Activated CD4-positive, alpha-beta memory T cell treated with anti-CD3 and anti-CD28 coated beads, Interleukin-2, amount 10 ng/mL, durations not matched to agents 7 days and 5 days (primary cell): ENCODE results near the gene VN1R2. TPM values are rescaled to one million over a fixed set of nuclear protein-coding genes. Genes with fewer than 3 reads are reported as not detected.
"Not testable (repeated sequence)": the region's sequence is repeated elsewhere in the genome, so short reads cannot be mapped to it uniquely, and the experiment has no call there.

ENCODE experiments used
- CTCF ChIA-PET: fragments of 350-600 bp; sonication (Branson Sonifier 250); formaldehyde crosslinking; loops from one replicate; lab custom pipeline; 2021; ENCODE audit warnings: antibody characterized with exemption, inconsistent platforms; lab: Charles Lee
- POLR2A ChIA-PET: fragments of 350-600 bp; sonication (Branson Sonifier 250); formaldehyde crosslinking; loops from one replicate; lab custom pipeline; 2021; ENCODE audit warnings: antibody characterized with exemption; lab: Charles Lee
- DNase-seq: peaks from one replicate; pipeline ENCODE4 v3.0.0-alpha.2; 2020
- H3K27ac Mint-ChIP-seq: one replicate; pipeline ENCODE4 v1.8.0; 2021; ENCODE audit warnings: mild to moderate bottlenecking, mixed read lengths
- H3K27me3 Mint-ChIP-seq: one replicate; pipeline ENCODE4 v1.8.0; 2021; ENCODE audit warnings: mixed read lengths
- H3K36me3 Mint-ChIP-seq: one replicate; pipeline ENCODE4 v1.8.0; 2021; ENCODE audit warnings: low read depth, mixed read lengths
- H3K4me1 Mint-ChIP-seq: one replicate; pipeline ENCODE4 v1.8.0; 2021; ENCODE audit warnings: mixed read lengths
- H3K4me3 Mint-ChIP-seq: one replicate; pipeline ENCODE4 v1.8.0; 2021; ENCODE audit warnings: mild to moderate bottlenecking, mixed read lengths
- H3K9me3 Mint-ChIP-seq: one replicate; pipeline ENCODE4 v1.8.0; 2021; ENCODE audit warnings: mixed read lengths
- total RNA-seq, 2 experiments: library from RNA; stranded (reverse); gene quantifications; one replicate each; pipeline ENCODE4 v1.2.3, GENCODE V29; 2021

VN1R2 gene, protein sequence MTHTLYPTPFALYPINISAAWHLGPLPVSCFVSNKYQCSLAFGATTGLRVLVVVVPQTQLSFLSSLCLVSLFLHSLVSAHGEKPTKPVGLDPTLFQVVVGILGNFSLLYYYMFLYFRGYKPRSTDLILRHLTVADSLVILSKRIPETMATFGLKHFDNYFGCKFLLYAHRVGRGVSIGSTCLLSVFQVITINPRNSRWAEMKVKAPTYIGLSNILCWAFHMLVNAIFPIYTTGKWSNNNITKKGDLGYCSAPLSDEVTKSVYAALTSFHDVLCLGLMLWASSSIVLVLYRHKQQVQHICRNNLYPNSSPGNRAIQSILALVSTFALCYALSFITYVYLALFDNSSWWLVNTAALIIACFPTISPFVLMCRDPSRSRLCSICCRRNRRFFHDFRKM
- total RNA-seq: not detected

GRCh38 chr19:53257715-53258342 is at the start of gene VN1R2:
Gene VN1R2, plus strand, starts transcription at chr19:53258292. Its CDS starts 84 bp downstream, at chr19:53258376.
- DNase-seq, CTCF ChIA-PET, POLR2A ChIA-PET, H3K27me3 Mint-ChIP-seq, H3K27ac Mint-ChIP-seq, H3K4me3 Mint-ChIP-seq: not testable (repeated sequence)
- H3K4me1 Mint-ChIP-seq: peaks cover 12% of the 10 kb centered on the region
- peaks cover 15% of the 10 kb centered on the region for H3K36me3 Mint-ChIP-seq
- H3K9me3 Mint-ChIP-seq: peaks cover 32% of the 10 kb centered on the region

GRCh38 chr19:53211554-53211953 is 46.5 kb upstream of the VN1R2 start:
- CTCF ChIA-PET, DNase-seq, H3K4me3 Mint-ChIP-seq, POLR2A ChIA-PET, H3K27me3 Mint-ChIP-seq, H3K27ac Mint-ChIP-seq, H3K4me1 Mint-ChIP-seq: not testable (repeated sequence)
- peaks cover 78% of the 10 kb centered on the region for H3K9me3 Mint-ChIP-seq
- peaks cover 64% of the 10 kb centered on the region for H3K36me3 Mint-ChIP-seq

DNA sequence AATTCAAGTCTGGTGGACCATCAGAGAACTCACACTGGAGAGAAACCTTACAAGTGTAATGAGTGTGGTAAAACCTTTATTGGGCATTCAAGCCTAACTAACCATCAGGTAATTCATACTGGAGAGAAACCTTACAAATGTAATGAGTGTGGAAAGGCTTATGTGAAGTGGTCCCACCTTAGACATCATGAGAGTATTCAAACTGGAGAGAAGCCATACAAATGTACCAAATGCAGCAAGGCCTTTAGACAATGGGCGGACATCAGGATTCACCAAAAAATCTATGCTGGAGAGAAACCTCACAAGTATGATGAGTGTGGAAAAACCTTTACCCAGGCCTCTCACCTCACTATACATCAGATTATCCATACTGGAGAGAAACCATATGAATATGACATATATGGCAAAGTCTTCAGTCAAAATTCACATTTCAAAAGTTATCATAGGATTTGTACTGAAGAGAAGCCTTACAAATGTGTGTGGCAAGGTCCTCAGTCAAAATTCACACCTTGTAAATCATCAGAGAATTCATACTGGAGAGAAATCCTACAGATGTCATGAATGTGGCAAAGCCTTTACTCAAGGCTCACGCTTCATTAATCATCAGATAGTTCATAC is 45.3 kb upstream of the VN1R2 start:
- no peak for DNase-seq
- no peak overlapping the region for H3K27ac Mint-ChIP-seq
- H3K9me3 Mint-ChIP-seq: peaks cover 71% of the 10 kb centered on the region
- ChIA-PET CTCF (no interaction called here), POLR2A (no interaction called here)
- H3K27me3 Mint-ChIP-seq: no peaks in the 10 kb centered on the region
- no peaks in the 10 kb centered on the region for H3K4me1 Mint-ChIP-seq
- no peak overlapping the region for H3K4me3 Mint-ChIP-seq
- H3K36me3 Mint-ChIP-seq: peaks cover 56% of the 10 kb centered on the region

DNA sequence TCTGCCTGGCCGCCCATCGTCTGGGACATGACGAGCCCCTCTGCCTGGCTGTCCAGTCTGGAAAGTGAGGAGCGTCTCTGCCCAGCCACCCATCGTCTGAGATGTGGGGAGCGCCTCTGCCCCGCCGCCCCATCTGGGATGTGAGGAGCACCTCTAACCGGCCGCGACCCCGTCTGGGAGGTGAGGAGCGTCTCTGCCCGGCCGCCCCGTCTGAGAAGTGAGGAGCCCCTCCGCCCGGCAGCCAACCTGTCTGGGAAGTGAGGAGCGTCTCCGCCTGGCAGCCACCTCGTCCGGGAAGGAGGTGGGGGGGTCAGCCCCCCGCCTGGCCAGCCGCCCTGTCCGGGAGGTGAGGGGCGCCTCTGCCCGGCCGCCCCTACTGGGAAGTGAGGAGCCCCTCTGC is 35.4 kb upstream of the VN1R2 start:
- H3K27ac Mint-ChIP-seq, H3K4me1 Mint-ChIP-seq, H3K36me3 Mint-ChIP-seq, H3K27me3 Mint-ChIP-seq, DNase-seq, H3K4me3 Mint-ChIP-seq, CTCF ChIA-PET, POLR2A ChIA-PET: not testable (repeated sequence)
- peaks cover 45% of the 10 kb centered on the region for H3K9me3 Mint-ChIP-seq

GRCh38 chr19:53224606-53225005 is 33.5 kb upstream of the VN1R2 start:
- ChIA-PET CTCF (no interaction called here), POLR2A (no interaction called here)
- peaks cover 9% of the 10 kb centered on the region for H3K36me3 Mint-ChIP-seq
- H3K4me1 Mint-ChIP-seq: no peaks in the 10 kb centered on the region
- no peak for DNase-seq
- no peak overlapping the region for H3K4me3 Mint-ChIP-seq
- H3K27me3 Mint-ChIP-seq: no peaks in the 10 kb centered on the region
- H3K9me3 Mint-ChIP-seq: peaks cover 42% of the 10 kb centered on the region
- no peak overlapping the region for H3K27ac Mint-ChIP-seq

DNA sequence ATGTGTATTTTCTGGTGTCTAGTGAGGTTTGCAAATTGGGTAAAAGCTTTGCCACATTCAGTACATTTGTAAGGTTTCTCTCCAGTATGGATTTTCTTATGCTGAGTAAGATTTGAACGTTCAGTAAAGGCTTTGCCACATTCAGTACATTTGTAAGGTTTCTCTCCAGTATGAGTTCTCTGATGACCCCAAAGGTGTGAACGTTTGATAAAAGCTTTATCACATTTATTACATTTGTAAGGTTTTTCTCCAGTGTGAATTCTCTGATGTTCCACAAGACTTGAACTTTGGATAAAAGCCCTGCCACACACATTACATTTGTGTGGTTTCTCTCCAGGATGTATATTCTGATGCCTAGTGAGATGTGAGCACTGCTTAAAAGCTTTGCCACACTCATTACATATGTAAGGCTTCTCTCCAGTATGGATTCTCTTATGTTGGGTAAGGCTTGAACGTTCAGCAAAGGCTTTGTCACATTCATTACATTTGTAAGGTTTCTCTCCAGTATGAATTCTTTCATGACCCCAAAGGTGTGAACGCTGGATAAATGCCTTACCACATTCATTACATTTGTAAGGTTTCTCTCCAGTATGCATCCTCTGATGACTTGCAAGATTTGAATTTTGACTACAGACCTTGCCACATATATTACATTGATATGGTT is 20.8 kb upstream of the VN1R2 start:
- H3K27ac Mint-ChIP-seq: no peak overlapping the region
- no peaks in the 10 kb centered on the region for H3K27me3 Mint-ChIP-seq
- H3K9me3 Mint-ChIP-seq: peaks cover 64% of the 10 kb centered on the region
- H3K4me1 Mint-ChIP-seq: no peaks in the 10 kb centered on the region
- ChIA-PET CTCF (no interaction called here), POLR2A (no interaction called here)
- no peak for DNase-seq
- H3K36me3 Mint-ChIP-seq: peaks cover 30% of the 10 kb centered on the region
- H3K4me3 Mint-ChIP-seq: no peak overlapping the region

GRCh38 chr19:53246498-53246897 is 11.6 kb upstream of the VN1R2 start:
- H3K36me3 Mint-ChIP-seq: peaks cover 43% of the 10 kb centered on the region
- H3K27ac Mint-ChIP-seq: no peak overlapping the region
- ChIA-PET POLR2A (no interaction called here), CTCF (no interaction called here)
- H3K4me1 Mint-ChIP-seq: no peaks in the 10 kb centered on the region
- H3K27me3 Mint-ChIP-seq: no peaks in the 10 kb centered on the region
- H3K9me3 Mint-ChIP-seq: peaks cover 49% of the 10 kb centered on the region
- no peak overlapping the region for H3K4me3 Mint-ChIP-seq
- DNase-seq: no peak

DNA sequence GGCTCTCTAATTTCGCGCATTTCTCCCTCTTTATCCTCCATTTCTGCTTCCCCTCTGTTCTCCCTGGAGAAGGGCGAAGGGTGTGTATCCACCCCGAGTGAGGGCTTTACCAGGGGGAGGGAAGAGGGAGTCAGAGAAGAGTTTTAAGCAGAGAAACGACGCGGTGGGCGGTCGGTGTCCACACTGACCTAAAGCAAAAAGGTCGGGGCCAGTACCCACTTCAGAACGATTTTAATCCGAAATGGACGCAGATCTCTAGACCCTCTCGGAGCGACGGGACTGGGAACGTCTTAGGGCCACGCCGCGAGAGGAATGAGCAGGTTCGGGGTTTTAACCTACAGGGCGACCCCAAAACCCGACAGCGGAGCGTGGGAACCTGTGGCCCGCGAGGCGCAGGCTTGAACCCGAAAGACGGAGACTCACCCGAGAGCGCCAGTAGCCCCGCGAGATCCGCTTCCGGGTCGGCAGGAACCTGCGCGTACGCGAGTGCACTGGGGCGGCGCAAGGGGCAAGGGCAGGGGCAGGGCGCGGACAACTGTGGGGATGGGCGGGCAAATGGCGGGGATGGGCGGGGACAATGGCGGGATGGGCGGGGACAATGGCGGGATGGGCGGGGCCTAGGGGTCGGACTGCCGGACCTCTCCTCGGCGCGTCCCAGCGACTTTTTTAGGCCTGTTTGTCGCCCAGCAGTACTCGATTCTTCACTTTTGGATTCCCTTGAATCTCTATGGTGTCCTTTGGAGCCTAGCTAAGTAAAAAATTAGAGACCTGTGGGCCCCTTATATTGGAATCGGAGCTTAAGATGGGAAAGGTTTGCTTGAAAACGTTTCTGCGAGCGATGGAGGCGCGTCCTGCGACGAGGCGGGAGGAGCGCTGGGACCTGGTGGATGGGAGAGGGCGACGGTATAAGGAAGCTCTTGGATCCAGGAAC is 3.4 kb upstream of the VN1R2 start, which contains the start of gene ZNF677:
ZNF677 (minus strand) TSS at position 463 of the 931 bp plus-strand sequence. CDS start 3,323 bp downstream, outside the sequence.
- ChIA-PET POLR2A (no interaction called here), CTCF (no interaction called here)
- Mint-ChIP-seq H3K4me3 (peak within 1 kb of the TSS; percentile 76), H3K9me3 (peaks cover 50% of the 10 kb centered on the region), H3K27ac (peak within 1 kb of the TSS; percentile 32), H3K27me3 (no peaks in the 10 kb centered on the region), H3K36me3 (peaks cover 40% of the 10 kb centered on the region), H3K4me1 (peaks cover 12% of the 10 kb centered on the region)
- DNase-seq: peak; percentile 85

GRCh38 chr19:53267623-53268022 is 9.5 kb downstream of the VN1R2 start, which contains the start of gene VN1R4:
Gene VN1R4, minus strand, starts transcription at chr19:53267723. Its CDS starts 58 bp downstream, at chr19:53267665.
- H3K27ac Mint-ChIP-seq: not testable (repeated sequence)

GRCh38 chr19:53269861-53270260 is 11.8 kb downstream of the VN1R2 start:
- POLR2A ChIA-PET, DNase-seq, CTCF ChIA-PET, H3K4me3 Mint-ChIP-seq, H3K4me1 Mint-ChIP-seq, H3K27me3 Mint-ChIP-seq, H3K27ac Mint-ChIP-seq, H3K36me3 Mint-ChIP-seq: not testable (repeated sequence)
- peaks cover 39% of the 10 kb centered on the region for H3K9me3 Mint-ChIP-seq

More at GRCh38 chr19:53267623-53268022, 9.5 kb downstream of the VN1R2 start, which contains the start of gene VN1R4:
- H3K27me3 Mint-ChIP-seq, DNase-seq, H3K4me3 Mint-ChIP-seq, CTCF ChIA-PET, POLR2A ChIA-PET, H3K36me3 Mint-ChIP-seq, H3K4me1 Mint-ChIP-seq: not testable (repeated sequence)
- H3K9me3 Mint-ChIP-seq: peaks cover 39% of the 10 kb centered on the region

- no peak for DNase-seq
- Mint-ChIP-seq H3K27me3 (no peaks in the 10 kb centered on the region), H3K36me3 (peaks cover under 1% of the 10 kb centered on the region), H3K4me3 (no peak overlapping the region), H3K4me1 (no peaks in the 10 kb centered on the region), H3K27ac (no peak overlapping the region), H3K9me3 (peaks cover 43% of the 10 kb centered on the region)
- ChIA-PET CTCF (no interaction called here), POLR2A (no interaction called here)
These were observed 14.0 kb downstream of the VN1R2 start for GRCh38 chr19:53272044-53272443.

GRCh38 chr19:53275480-53275879 is 17.4 kb downstream of the VN1R2 start:
- no peak overlapping the region for H3K27ac Mint-ChIP-seq
- ChIA-PET CTCF (no interaction called here), POLR2A (no interaction called here)
- H3K27me3 Mint-ChIP-seq: no peaks in the 10 kb centered on the region
- DNase-seq: no peak
- H3K9me3 Mint-ChIP-seq: peaks cover 49% of the 10 kb centered on the region
- H3K4me1 Mint-ChIP-seq: no peaks in the 10 kb centered on the region
- H3K36me3 Mint-ChIP-seq: peaks cover 2% of the 10 kb centered on the region
- no peak overlapping the region for H3K4me3 Mint-ChIP-seq
